ENCODE results near the gene BAIAP2.

GRCh38 chr17:81135505-81136278 lies 100.7 kb downstream of the BAIAP2 start:
- TF ChIP-seq ZNF274 (IDR thresholded peaks at IDR 0.05; ENCODE audit: low read depth, low read length): no peak
- TF ChIP-seq YY1 (IDR thresholded peaks at IDR 0.05; ENCODE audit: insufficient read depth, insufficient read length): no peak
